ENCODE results near the gene WNT7B.

WNT7B gene

DNA sequence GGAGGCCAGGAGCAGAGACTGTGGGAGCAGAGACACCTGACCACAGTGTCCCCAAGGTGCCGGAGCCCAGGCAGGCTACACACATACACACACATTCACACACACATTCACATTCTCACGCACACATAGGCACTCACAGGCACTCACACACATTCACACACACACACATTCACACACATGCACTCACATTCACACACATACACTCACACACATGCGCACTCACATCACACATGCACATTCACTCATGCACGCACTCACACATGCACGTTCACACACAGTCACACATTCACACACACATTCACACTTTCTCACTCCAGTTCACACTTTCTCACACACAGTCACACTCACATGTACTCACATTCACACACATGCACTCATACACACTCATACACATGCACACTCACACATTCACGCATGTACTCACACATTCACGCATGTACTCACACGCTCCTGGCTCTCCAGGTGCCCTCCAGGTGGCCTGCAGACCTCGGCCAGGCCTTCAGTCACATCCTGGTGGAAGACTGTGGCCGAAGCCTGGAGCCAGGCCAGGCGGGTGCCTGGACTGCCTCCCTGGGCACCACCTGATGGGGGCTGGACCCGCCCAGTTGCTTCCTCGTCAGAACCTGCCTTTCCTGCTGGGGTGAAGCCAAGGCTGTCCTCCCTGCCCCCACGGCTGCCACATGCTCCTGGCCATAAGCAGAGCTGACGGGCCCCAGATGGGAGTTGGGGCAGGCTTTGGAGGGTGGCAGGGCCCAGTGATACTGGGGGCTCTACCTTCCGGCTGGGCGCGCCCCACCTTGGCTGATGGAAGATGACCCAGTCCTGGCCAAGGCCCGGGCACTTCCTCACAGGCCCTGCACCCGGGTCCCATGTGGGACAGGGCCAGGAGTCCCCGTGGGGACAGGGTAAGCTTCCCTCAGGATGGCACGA lies 89.5 kb downstream of the WNT7B start:
- Histone ChIP-seq H3K36me3 (ENCODE audit: control insufficient read depth in 4 of 4, insufficient read depth in 4 of 4, low read length in 3 of 4) (no peaks in the 10 kb centered on the region), H3K9me3 (ENCODE audit: control extremely low read depth in 1 of 5, control insufficient read depth in 4 of 5, insufficient read depth in 2 of 5, low read depth in 1 of 5, low read length in 4 of 5) (no peaks in the 10 kb centered on the region), H3K27me3 (replicated peaks in 2 of 5; ENCODE audit: control insufficient read depth in 4 of 5, insufficient read depth in 5 of 5, low read length in 4 of 5) (peaks cover 0 to 71% (median 11%) of the 10 kb centered on the region in 5 experiments), H3K4me3 (ENCODE audit: control insufficient read depth in 1 of 7, extremely low read depth in 1 of 7, insufficient read depth in 4 of 7, low read depth in 2 of 7, low read length in 6 of 7) (no peak overlapping the region), H3K27ac (ENCODE audit: insufficient read depth in 1 of 2, low read depth in 1 of 2, low read length in 2 of 2, poor library complexity in 1 of 2, severe bottlenecking in 2 of 2) (no peak overlapping the region), H3K4me1 (ENCODE audit: control extremely low read depth in 1 of 4, control insufficient read depth in 4 of 4, insufficient read depth in 4 of 4, low read length in 3 of 4) (peaks cover 0 to 20% (median 12%) of the 10 kb centered on the region in 4 experiments)
- DNase-seq, result no peak
- CTCF ChIA-PET, result no interaction called here
- POLR2A ChIA-PET, result no interaction called here
- 91% methylated on average over 21 of the region's 22 CpGs for WGBS (ENCODE audit: insufficient coverage)

DNA sequence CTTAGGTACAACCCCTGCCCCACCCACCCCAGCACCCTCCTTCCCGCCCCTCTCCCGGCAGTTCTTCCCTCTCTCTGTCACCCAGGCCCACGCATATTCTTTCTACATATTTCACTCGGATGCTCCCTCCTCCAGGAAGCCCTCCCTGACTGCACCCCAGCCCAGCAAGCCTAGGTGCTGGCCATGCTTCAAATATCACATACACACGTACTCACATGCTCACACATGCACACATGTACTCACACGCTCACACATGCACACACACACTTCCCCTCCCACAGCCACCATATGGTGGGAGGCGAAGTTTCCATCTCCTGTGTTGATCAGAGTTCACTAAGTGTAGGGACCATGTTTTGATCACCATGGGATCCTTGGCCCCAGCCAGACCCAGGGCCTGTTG lies 90.4 kb downstream of the WNT7B start:
- no peak overlapping the region for H3K4me3 ChIP-seq (ENCODE audit: control insufficient read depth in 1 of 7, extremely low read depth in 1 of 7, insufficient read depth in 4 of 7, low read depth in 2 of 7, low read length in 6 of 7)
- H3K27ac ChIP-seq (ENCODE audit: insufficient read depth in 1 of 2, low read depth in 1 of 2, low read length in 2 of 2, poor library complexity in 1 of 2, severe bottlenecking in 2 of 2), result no peak overlapping the region
- CTCF ChIA-PET, result no interaction called here
- no peaks in the 10 kb centered on the region for H3K36me3 ChIP-seq (ENCODE audit: control insufficient read depth in 4 of 4, insufficient read depth in 4 of 4, low read length in 3 of 4)
- H3K4me1 ChIP-seq (ENCODE audit: control extremely low read depth in 1 of 4, control insufficient read depth in 4 of 4, insufficient read depth in 4 of 4, low read length in 3 of 4), result peaks cover 0 to 11% (median 3%) of the 10 kb centered on the region in 4 experiments
- WGBS (ENCODE audit: insufficient coverage), result 100% methylated on average over 3 of the region's 7 CpGs
- no peak for DNase-seq
- POLR2A ChIA-PET, result no interaction called here
- no peaks in the 10 kb centered on the region for H3K9me3 ChIP-seq (ENCODE audit: control extremely low read depth in 1 of 5, control insufficient read depth in 4 of 5, insufficient read depth in 2 of 5, low read depth in 1 of 5, low read length in 4 of 5)
- peaks cover 0 to 71% (median 11%) of the 10 kb centered on the region in 5 experiments for H3K27me3 ChIP-seq (replicated peaks in 2 of 5; ENCODE audit: control insufficient read depth in 4 of 5, insufficient read depth in 5 of 5, low read length in 4 of 5)

GRCh38 chr22:45885941-45886395 lies 91.0 kb downstream of the WNT7B start:
- Histone ChIP-seq H3K4me3 (ENCODE audit: control insufficient read depth in 1 of 7, extremely low read depth in 1 of 7, insufficient read depth in 4 of 7, low read depth in 2 of 7, low read length in 6 of 7) (no peak overlapping the region), H3K9me3 (ENCODE audit: control extremely low read depth in 1 of 5, control insufficient read depth in 4 of 5, insufficient read depth in 2 of 5, low read depth in 1 of 5, low read length in 4 of 5) (no peaks in the 10 kb centered on the region), H3K27me3 (replicated peaks in 2 of 5; ENCODE audit: control insufficient read depth in 4 of 5, insufficient read depth in 5 of 5, low read length in 4 of 5) (peaks cover 0 to 71% (median 11%) of the 10 kb centered on the region in 5 experiments), H3K36me3 (ENCODE audit: control insufficient read depth in 4 of 4, insufficient read depth in 4 of 4, low read length in 3 of 4) (no peaks in the 10 kb centered on the region), H3K4me1 (ENCODE audit: control extremely low read depth in 1 of 4, control insufficient read depth in 4 of 4, insufficient read depth in 4 of 4, low read length in 3 of 4) (peaks cover 0 to 8% (median 1%) of the 10 kb centered on the region in 4 experiments), H3K27ac (ENCODE audit: insufficient read depth in 1 of 2, low read depth in 1 of 2, low read length in 2 of 2, poor library complexity in 1 of 2, severe bottlenecking in 2 of 2) (no peak overlapping the region)
- no peak for DNase-seq
- WGBS (ENCODE audit: insufficient coverage), result 93% methylated on average over 21 of the region's 21 CpGs
- CTCF ChIA-PET, result no interaction called here
- POLR2A ChIA-PET, result no interaction called here

DNA sequence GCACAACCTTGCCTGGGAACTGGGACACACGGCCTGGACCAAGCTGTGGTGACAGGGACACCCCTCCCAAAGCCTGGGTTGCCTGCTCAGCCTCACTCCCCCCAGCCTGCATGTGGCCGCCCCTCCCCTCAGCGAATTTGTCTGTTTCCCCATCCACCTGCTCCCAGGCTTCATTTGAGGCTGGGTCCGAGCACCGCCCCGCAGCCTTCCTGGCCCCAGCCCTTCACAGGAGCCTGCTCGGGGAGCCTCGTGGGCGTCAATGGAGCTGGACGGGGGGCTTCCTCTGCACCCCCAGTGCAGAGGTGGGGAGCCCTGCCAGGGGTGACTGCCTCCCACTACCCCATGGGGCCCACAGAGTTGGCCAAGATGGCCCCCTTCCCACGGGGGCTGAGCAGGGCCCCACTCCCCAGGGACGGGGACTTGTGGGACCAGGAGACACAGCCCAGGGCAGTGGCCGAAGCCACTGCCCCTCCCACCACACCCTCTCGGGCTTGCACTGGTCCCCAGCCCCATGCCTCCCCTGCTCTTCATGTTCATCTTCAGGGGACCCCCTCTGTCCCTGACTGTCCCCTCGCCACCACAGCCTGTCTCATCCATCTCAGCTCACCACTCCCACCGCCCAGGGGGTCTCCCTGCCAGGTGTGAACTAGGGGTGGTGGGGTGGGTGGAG lies 91.7 kb downstream of the WNT7B start:
- DNase-seq, result no peak
- CTCF ChIA-PET, result no interaction called here
- Histone ChIP-seq H3K27ac (ENCODE audit: insufficient read depth in 1 of 2, low read depth in 1 of 2, low read length in 2 of 2, poor library complexity in 1 of 2, severe bottlenecking in 2 of 2) (no peak overlapping the region), H3K9me3 (ENCODE audit: control extremely low read depth in 1 of 5, control insufficient read depth in 4 of 5, insufficient read depth in 2 of 5, low read depth in 1 of 5, low read length in 4 of 5) (no peaks in the 10 kb centered on the region), H3K4me1 (ENCODE audit: control extremely low read depth in 1 of 4, control insufficient read depth in 4 of 4, insufficient read depth in 4 of 4, low read length in 3 of 4) (peaks cover 0 to 12% (median 3%) of the 10 kb centered on the region in 4 experiments), H3K27me3 (replicated peaks in 2 of 5; ENCODE audit: control insufficient read depth in 4 of 5, insufficient read depth in 5 of 5, low read length in 4 of 5) (peaks cover 0 to 74% (median 15%) of the 10 kb centered on the region in 5 experiments), H3K4me3 (ENCODE audit: control insufficient read depth in 1 of 7, extremely low read depth in 1 of 7, insufficient read depth in 4 of 7, low read depth in 2 of 7, low read length in 6 of 7) (no peak overlapping the region), H3K36me3 (ENCODE audit: control insufficient read depth in 4 of 4, insufficient read depth in 4 of 4, low read length in 3 of 4) (no peaks in the 10 kb centered on the region)
- WGBS (ENCODE audit: insufficient coverage), result 90% methylated on average over 6 of the region's 16 CpGs
- POLR2A ChIA-PET, result no interaction called here

GRCh38 chr22:45884201-45885062 lies 92.5 kb downstream of the WNT7B start:
- no peak overlapping the region for H3K4me3 ChIP-seq (ENCODE audit: control insufficient read depth in 1 of 7, extremely low read depth in 1 of 7, insufficient read depth in 4 of 7, low read depth in 2 of 7, low read length in 6 of 7)
- H3K9me3 ChIP-seq (ENCODE audit: control extremely low read depth in 1 of 5, control insufficient read depth in 4 of 5, insufficient read depth in 2 of 5, low read depth in 1 of 5, low read length in 4 of 5), result no peaks in the 10 kb centered on the region
- H3K36me3 ChIP-seq (ENCODE audit: control insufficient read depth in 4 of 4, insufficient read depth in 4 of 4, low read length in 3 of 4), result no peaks in the 10 kb centered on the region
- no peak overlapping the region for H3K27ac ChIP-seq (ENCODE audit: insufficient read depth in 1 of 2, low read depth in 1 of 2, low read length in 2 of 2, poor library complexity in 1 of 2, severe bottlenecking in 2 of 2)
- ChIA-PET CTCF (interaction anchor here (1.1 kb wide), 1 partner anchor 12 kb away, joined by 3 read pairs; no protein-coding TSS in a partner anchor), POLR2A (interaction anchor here (0.5 kb wide), 1 partner anchor 20 kb away, joined by 3 read pairs; no protein-coding TSS in a partner anchor)
- peak in 2 of 3 donors; percentile 34 to 49 for DNase-seq
- H3K4me1 ChIP-seq (ENCODE audit: control extremely low read depth in 1 of 4, control insufficient read depth in 4 of 4, insufficient read depth in 4 of 4, low read length in 3 of 4), result peaks cover 0 to 12% (median 3%) of the 10 kb centered on the region in 4 experiments
- WGBS (ENCODE audit: insufficient coverage), result 71% methylated on average over 25 of the region's 27 CpGs
- H3K27me3 ChIP-seq (replicated peaks in 2 of 5; ENCODE audit: control insufficient read depth in 4 of 5, insufficient read depth in 5 of 5, low read length in 4 of 5), result peaks cover 0 to 73% (median 12%) of the 10 kb centered on the region in 5 experiments

- no peak overlapping the region for H3K27ac ChIP-seq (ENCODE audit: insufficient read depth in 1 of 2, low read depth in 1 of 2, low read length in 2 of 2, poor library complexity in 1 of 2, severe bottlenecking in 2 of 2)
- H3K36me3 ChIP-seq (ENCODE audit: control insufficient read depth in 4 of 4, insufficient read depth in 4 of 4, low read length in 3 of 4), result no peaks in the 10 kb centered on the region
- H3K27me3 ChIP-seq (replicated peaks in 2 of 5; ENCODE audit: control insufficient read depth in 4 of 5, insufficient read depth in 5 of 5, low read length in 4 of 5), result peaks cover 0 to 71% (median 13%) of the 10 kb centered on the region in 5 experiments
- DNase-seq, result no peak
- no peaks in the 10 kb centered on the region for H3K9me3 ChIP-seq (ENCODE audit: control extremely low read depth in 1 of 5, control insufficient read depth in 4 of 5, insufficient read depth in 2 of 5, low read depth in 1 of 5, low read length in 4 of 5)
- CTCF ChIA-PET, result interaction anchor here (1.1 kb wide), 1 partner anchor 11 kb away, joined by 3 read pairs; no protein-coding TSS in a partner anchor
- no peak overlapping the region for H3K4me3 ChIP-seq (ENCODE audit: control insufficient read depth in 1 of 7, extremely low read depth in 1 of 7, insufficient read depth in 4 of 7, low read depth in 2 of 7, low read length in 6 of 7)
- peaks cover 0 to 12% (median 3%) of the 10 kb centered on the region in 4 experiments for H3K4me1 ChIP-seq (ENCODE audit: control extremely low read depth in 1 of 4, control insufficient read depth in 4 of 4, insufficient read depth in 4 of 4, low read length in 3 of 4)
- WGBS (ENCODE audit: insufficient coverage), result 98% methylated on average over 5 of the region's 8 CpGs
- POLR2A ChIA-PET, result no interaction called here
These were observed 93.2 kb downstream of the WNT7B start for GRCh38 chr22:45883811-45884170.
